Esophagus squamous epithelium (tissue), 5 donors: Measurements from ENCODE around the gene PHACTR4. TPM values are rescaled to one million over a fixed set of nuclear protein-coding genes. Genes with fewer than 3 reads are reported as not detected.
A peak's percentile ranks its signal among the peaks of the same experiment; 100 is the strongest.
"Not testable (repeated sequence)": the region's sequence is repeated elsewhere in the genome, so short reads cannot be mapped to it uniquely, and the experiment has no call there.

ENCODE experiments used
- DNase-seq: peaks from one replicate; lab custom pipeline; 2025; lab: John Stamatoyannopoulos, UW
- H3K27ac ChIP-seq, 4 donors: fragments of 200-600 bp; sonication (generic); one replicate each; pipeline ENCODE4 v1.5.1; 2016 to 2019; ENCODE audit warnings: mild to moderate bottlenecking in 1 of 4
- H3K27me3 ChIP-seq, 4 donors: fragments of 200-600 bp; sonication (generic); 1 replicate in 3 of 4; 2 replicates in 1 of 4; pipeline versions ENCODE4 v1.5.1 to v1.6.0; 2017 to 2021; ENCODE audit warnings: antibody characterized with exemption in 1 of 4
- H3K36me3 ChIP-seq, 3 donors: fragments of 200-600 bp; sonication (generic); one replicate each; pipeline ENCODE4 v1.5.1; 2016 to 2019
- H3K4me1 ChIP-seq, 3 donors: fragments of 200-600 bp; sonication (generic); one replicate each; pipeline ENCODE4 v1.5.1; 2017 to 2019
- H3K4me3 ChIP-seq, 4 donors: fragments of 200-600 bp; sonication (generic); 1 replicate in 3 of 4; 2 replicates in 1 of 4; pipeline ENCODE4 v1.5.1; 2016 to 2019; ENCODE audit warnings: mild to moderate bottlenecking in 2 of 4, moderate library complexity in 1 of 4
- H3K9me3 ChIP-seq, 3 donors: fragments of 200-600 bp; sonication (generic); one replicate each; pipeline ENCODE4 v1.5.1; 2016 to 2019
- POLR2A ChIP-seq, 4 donors: fragments of 450-650 bp; IDR thresholded peaks; one replicate each; pipeline ENCODE4 v1.6.1; 2017; ENCODE audit warnings: antibody characterized with exemption in 4 of 4, mild to moderate bottlenecking in 4 of 4, moderate library complexity in 3 of 4
- WGBS, 2 donors: methylation state at CpG; one replicate each; pipeline ENCODE4 v1.1.5; 2018; 5-methylcytosine and 5-hydroxymethylcytosine counted together
- intact Hi-C: fragments of 100-400 bp; cut with DNase I; formaldehyde crosslinking; loops from one replicate; pipeline ENCODE4 v1.15.0; 2022
- total RNA-seq, 4 donors: library from RNA; depleted of rRNA; stranded (reverse); fragments of >200 nt; gene quantifications; one replicate each; pipeline ENCODE4 v1.1.0, GENCODE V29; 2016
- TF ChIP-seq, protein P1 (sequence below), 6 experiments: fragments of 450-650 bp in 4 of 6; fragments of 200-600 bp in 2 of 6; sonication (generic) in 2 of 6; IDR thresholded peaks; one replicate each; pipeline ENCODE4 v1.5.1; 2016 to 2019; ENCODE audit warnings: antibody characterized with exemption in 6 of 6, mild to moderate bottlenecking in 4 of 6, moderate library complexity in 4 of 6
- donor health status: DM: yes; HTN: yes; CAD: no.

The PHACTR4 gene
- total RNA-seq, 4 donors from 2014 or later: 33.4 to 41.0 (median 36.3) TPM

DNA sequence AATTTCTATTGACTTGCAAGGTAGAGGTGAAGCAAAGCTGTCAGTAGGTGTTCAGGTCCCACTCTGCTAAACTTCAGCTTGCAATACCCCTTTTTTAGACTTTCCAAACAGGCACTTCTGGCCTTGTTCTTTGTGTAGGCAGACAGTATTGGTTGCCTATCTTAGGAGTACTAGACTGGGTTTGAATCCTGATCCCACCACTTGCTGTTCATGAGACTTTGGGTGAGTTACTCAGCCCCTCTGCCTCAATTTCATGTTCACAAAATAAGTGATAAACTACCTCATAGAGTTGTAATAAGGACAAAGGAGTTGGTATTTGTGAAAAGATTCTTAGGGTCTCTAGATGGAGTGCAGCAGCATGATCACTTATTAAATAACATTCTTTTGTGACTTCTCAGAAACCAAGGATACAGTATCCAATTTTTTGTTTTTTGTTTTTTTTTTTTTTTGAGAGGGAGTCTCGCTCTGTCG lies 141.5 kb downstream of the PHACTR4 start:
- Histone ChIP-seq H3K36me3 (peaks cover 22 to 78% (median 48%) of the 10 kb centered on the region in 3 donors), H3K4me1 (peaks cover 13 to 69% (median 51%) of the 10 kb centered on the region in 3 donors), H3K4me3 (peak overlapping the region in 2 of 4 donors; percentile 70 to 76), H3K27ac (peak overlapping the region in 3 of 4 donors; percentile 90 to 93 (median 92)), H3K9me3 (no peaks in the 10 kb centered on the region), H3K27me3 (no peaks in the 10 kb centered on the region)
- intact Hi-C loops: no loop called here
- 76 to 81% methylated on average over 2 of the region's 2 CpGs for WGBS, 2 donors
- no peak for TF ChIP-seq POLR2A (IDR thresholded peaks at IDR 0.05)
- TF ChIP-seq, protein P1, sequence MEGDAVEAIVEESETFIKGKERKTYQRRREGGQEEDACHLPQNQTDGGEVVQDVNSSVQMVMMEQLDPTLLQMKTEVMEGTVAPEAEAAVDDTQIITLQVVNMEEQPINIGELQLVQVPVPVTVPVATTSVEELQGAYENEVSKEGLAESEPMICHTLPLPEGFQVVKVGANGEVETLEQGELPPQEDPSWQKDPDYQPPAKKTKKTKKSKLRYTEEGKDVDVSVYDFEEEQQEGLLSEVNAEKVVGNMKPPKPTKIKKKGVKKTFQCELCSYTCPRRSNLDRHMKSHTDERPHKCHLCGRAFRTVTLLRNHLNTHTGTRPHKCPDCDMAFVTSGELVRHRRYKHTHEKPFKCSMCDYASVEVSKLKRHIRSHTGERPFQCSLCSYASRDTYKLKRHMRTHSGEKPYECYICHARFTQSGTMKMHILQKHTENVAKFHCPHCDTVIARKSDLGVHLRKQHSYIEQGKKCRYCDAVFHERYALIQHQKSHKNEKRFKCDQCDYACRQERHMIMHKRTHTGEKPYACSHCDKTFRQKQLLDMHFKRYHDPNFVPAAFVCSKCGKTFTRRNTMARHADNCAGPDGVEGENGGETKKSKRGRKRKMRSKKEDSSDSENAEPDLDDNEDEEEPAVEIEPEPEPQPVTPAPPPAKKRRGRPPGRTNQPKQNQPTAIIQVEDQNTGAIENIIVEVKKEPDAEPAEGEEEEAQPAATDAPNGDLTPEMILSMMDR (IDR thresholded peaks at IDR 0.05): no peak
- DNase-seq: no peak

DNA sequence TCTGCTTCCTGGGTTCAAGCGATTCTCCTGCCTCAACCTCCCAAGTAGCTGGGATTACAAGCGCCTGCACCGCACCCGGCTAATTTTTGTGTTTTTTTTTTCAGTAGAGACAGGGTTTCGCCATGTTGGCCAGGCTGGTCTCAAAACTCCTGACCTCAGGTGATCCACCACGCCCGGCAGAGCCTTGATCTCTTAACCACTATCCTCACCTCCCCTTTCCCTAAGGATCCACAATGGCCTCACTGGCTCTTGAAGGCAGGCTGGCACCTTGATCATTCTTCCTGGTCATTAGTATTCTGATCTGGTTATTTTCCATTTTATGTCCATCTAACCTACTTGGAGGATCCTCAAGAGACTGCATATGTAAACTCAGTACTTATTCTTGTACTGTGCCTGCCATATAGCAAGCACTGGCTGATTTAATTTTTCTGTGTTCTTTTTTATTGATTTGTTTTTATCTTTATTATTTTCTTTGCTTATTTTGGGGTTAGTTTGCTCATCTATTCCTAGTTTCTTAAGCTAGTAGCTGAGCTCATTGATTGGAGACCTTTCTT lies 142.6 kb downstream of the PHACTR4 start:
- WGBS, 2 donors: 60 to 69% methylated on average over 1 to 7 of the region's 7 CpGs
- peak overlapping the region in 1 of 4 donors; percentile 8 for H3K4me3 ChIP-seq
- intact Hi-C loops: no loop called here
- peaks cover 13 to 63% (median 51%) of the 10 kb centered on the region in 3 donors for H3K4me1 ChIP-seq
- peaks cover 22 to 78% (median 48%) of the 10 kb centered on the region in 3 donors for H3K36me3 ChIP-seq
- no peak overlapping the region for H3K27ac ChIP-seq
- no peaks in the 10 kb centered on the region for H3K9me3 ChIP-seq
- no peak for DNase-seq
- no peak for TF ChIP-seq POLR2A (IDR thresholded peaks at IDR 0.05)
- TF ChIP-seq, protein P1 (IDR thresholded peaks at IDR 0.05): no peak
- H3K27me3 ChIP-seq: no peaks in the 10 kb centered on the region

DNA sequence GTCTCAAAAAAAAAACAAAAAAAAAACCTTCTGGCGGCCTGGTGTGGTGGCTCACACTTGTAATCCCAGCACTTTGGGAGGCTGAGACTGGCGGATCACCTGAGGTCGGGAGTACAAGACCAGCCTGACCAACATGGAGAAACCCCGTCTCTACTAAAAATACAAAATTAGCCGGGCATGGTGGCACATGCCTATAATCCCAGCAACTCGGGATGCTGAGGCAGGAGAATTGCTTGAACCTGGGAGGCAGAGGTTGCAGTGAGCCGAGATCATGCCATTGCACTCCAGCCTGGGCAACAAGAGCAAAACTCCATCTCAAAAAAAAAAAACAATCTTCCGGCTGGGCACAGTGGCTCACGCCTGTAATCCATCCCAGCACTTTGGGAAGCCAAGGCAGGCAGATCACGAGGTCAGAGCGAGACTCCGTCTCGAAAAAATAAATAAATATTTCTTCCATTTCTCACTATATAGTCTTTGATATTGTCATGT lies 144.9 kb downstream of the PHACTR4 start:
- 60 to 80% methylated on average over 13 of the region's 13 CpGs for WGBS, 2 donors
- H3K4me3 ChIP-seq, DNase-seq, H3K27me3 ChIP-seq, H3K9me3 ChIP-seq, H3K27ac ChIP-seq, intact Hi-C loops: not testable (repeated sequence)
- H3K4me1 ChIP-seq: peaks cover 21 to 61% (median 44%) of the 10 kb centered on the region in 3 donors
- H3K36me3 ChIP-seq: peaks cover 19 to 58% (median 41%) of the 10 kb centered on the region in 3 donors

DNA sequence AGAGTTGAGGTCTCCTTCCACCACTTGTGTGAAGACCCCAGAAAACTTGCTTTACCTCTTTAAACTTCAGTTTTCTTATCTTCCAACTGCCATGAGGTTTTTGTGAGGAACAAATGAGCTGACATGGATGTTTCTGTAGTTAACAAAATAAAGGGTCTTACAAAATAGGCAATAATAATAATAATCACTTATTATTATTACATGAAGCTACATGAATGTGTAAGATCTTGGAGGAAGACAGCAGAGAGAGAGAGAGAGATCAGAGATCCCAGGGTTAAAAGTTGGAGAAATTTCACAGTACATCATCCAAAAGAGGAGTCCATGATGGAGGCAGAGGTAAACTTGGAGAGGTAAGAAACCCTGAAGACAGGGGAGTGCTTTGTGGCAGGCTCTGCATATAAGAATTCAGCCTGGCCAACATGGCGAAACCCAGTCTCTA lies 147.0 kb downstream of the PHACTR4 start:
- TF ChIP-seq, protein P1 (IDR thresholded peaks at IDR 0.05): no peak
- TF ChIP-seq POLR2A (IDR thresholded peaks at IDR 0.05): no peak
- H3K36me3 ChIP-seq: peaks cover 4 to 37% (median 23%) of the 10 kb centered on the region in 3 donors
- H3K9me3 ChIP-seq: no peaks in the 10 kb centered on the region
- WGBS, 2 donors: 82 to 94% methylated on average over 1 of the region's 1 CpG
- peak overlapping the region in 1 of 4 donors; percentile 0 for H3K27ac ChIP-seq
- H3K4me3 ChIP-seq: no peak overlapping the region
- no peaks in the 10 kb centered on the region for H3K27me3 ChIP-seq
- intact Hi-C loops: no loop called here
- peaks cover 15 to 41% (median 26%) of the 10 kb centered on the region in 3 donors for H3K4me1 ChIP-seq
- DNase-seq: no peak

DNA sequence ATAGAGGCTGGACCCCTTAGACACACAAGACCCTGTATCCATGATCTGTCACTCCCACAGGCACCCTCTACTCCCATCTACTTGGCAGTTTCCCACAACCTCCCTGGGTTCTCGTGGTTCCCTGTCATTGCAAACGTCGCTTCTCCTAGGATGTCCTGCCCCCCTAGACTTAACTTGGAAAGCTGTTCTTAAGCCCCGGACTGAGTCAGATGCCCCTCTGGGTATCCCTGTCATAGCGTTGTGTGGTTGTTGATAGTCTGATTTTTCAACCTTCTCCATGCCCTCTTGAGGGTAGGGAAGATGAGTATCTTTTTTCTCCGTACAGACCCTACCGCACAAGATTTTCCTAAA lies 148.1 kb downstream of the PHACTR4 start:
- intact Hi-C loops: no loop called here
- Histone ChIP-seq H3K36me3 (peaks cover 4 to 26% (median 13%) of the 10 kb centered on the region in 3 donors), H3K4me1 (peaks cover 15 to 30% (median 17%) of the 10 kb centered on the region in 3 donors), H3K9me3 (no peaks in the 10 kb centered on the region), H3K27ac (peak overlapping the region; percentile 84 to 93 (median 88)), H3K27me3 (no peaks in the 10 kb centered on the region), H3K4me3 (peak overlapping the region; percentile 57 to 93 (median 70))
- TF ChIP-seq, protein P1 (IDR thresholded peaks at IDR 0.05): no peak
- TF ChIP-seq POLR2A (IDR thresholded peaks at IDR 0.05): no peak
- 11% methylated on average over 7 of the region's 7 CpGs for WGBS, 2 donors
- DNase-seq: no peak
